AG04450 (cell line): Measurements from ENCODE around the gene POMT1. TPM values are rescaled to one million over a fixed set of nuclear protein-coding genes. Genes with fewer than 3 reads are reported as not detected.

Source experiments
- CTCF ChIA-PET: fragments of 300-600, 350-600 bp; formaldehyde crosslinking; extraction: SDS; loops from one replicate; lab custom pipeline; 2022; ENCODE audit warnings: antibody characterized with exemption, inconsistent platforms; lab: Charles Lee
- POLR2A ChIA-PET: fragments of 350-600 bp; formaldehyde crosslinking; extraction: SDS; loops from one replicate; lab custom pipeline; 2021; ENCODE audit warnings: antibody characterized with exemption, inconsistent platforms; lab: Yijun Ruan, JAX
- DNase-seq: peaks from one replicate; pipeline ENCODE4 v3.0.0-alpha.2; 2011; ENCODE audit warnings: low read depth, low spot score
- H3K27ac ChIP-seq: one replicate; pipeline ENCODE4 v1.5.1; 2012; ENCODE audit warnings: low read depth, low read length, control low read depth
- H3K27me3 ChIP-seq: one replicate; pipeline ENCODE4 v1.6.0; 2012; ENCODE audit warnings: low read length; ENCODE audit not compliant: control insufficient read depth, insufficient read depth
- H3K4me3 ChIP-seq: 2 replicates; pipeline ENCODE4 v1.5.1; 2011; ENCODE audit warnings: mild to moderate bottlenecking, low read depth, low read length, control low read depth
- H3K9me3 ChIP-seq: 2 replicates; pipeline ENCODE4 v1.5.1; 2012; ENCODE audit warnings: low read length; ENCODE audit not compliant: control insufficient read depth, insufficient read depth
- polyA plus RNA-seq: library from polyadenylated mRNA; depleted of rRNA; stranded (reverse); fragments of >200 nt; gene quantifications from 2 replicates; pipeline ENCODE4 v1.2.3, GENCODE V29; 2011
- TF ChIP-seq, protein P1 (sequence below): IDR thresholded peaks from 2 replicates; pipeline ENCODE4 v1.5.1; 2011; ENCODE audit warnings: low read depth, low read length, control low read depth, inconsistent platforms

Gene POMT1
- polyA plus RNA-seq, 1 experiment: 23.8 TPM

DNA sequence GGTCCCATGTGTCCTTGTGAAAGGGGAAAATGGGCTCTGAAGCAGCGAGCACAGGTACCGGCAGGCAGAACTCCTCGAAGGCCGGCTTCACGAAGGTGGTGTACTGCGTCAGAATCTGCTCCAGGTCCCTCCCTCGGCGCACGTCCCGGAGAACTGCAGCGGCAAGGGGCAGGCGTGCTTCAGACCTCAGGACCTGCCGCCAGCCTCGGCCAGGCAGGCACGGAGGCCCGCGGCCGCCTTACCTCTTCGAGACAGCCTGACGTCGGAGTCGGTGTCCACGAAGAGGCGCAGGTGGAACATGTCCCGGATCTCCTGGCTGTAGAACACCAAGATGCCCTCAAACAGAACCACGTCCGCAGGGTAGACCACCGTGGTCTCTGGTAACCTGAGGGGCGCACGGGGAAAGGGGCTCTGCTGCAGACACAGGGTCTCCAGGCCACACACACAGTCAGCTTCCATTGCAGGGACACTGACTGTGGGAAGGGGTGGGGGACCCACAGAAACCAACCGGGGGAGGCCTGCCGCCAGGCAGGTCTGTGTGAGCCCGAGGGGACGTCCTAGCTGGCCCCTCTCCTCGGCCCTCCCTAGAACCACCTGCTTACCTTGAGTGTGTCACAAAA lies 26.3 kb downstream of the POMT1 start:
- POLR2A ChIA-PET: no interaction called here
- Histone ChIP-seq H3K27ac (no peak overlapping the region), H3K9me3 (no peaks in the 10 kb centered on the region; the same call in 1 of the 2 replicates), H3K27me3 (no peaks in the 10 kb centered on the region), H3K4me3 (no peak overlapping the region)
- TF ChIP-seq, protein P1, sequence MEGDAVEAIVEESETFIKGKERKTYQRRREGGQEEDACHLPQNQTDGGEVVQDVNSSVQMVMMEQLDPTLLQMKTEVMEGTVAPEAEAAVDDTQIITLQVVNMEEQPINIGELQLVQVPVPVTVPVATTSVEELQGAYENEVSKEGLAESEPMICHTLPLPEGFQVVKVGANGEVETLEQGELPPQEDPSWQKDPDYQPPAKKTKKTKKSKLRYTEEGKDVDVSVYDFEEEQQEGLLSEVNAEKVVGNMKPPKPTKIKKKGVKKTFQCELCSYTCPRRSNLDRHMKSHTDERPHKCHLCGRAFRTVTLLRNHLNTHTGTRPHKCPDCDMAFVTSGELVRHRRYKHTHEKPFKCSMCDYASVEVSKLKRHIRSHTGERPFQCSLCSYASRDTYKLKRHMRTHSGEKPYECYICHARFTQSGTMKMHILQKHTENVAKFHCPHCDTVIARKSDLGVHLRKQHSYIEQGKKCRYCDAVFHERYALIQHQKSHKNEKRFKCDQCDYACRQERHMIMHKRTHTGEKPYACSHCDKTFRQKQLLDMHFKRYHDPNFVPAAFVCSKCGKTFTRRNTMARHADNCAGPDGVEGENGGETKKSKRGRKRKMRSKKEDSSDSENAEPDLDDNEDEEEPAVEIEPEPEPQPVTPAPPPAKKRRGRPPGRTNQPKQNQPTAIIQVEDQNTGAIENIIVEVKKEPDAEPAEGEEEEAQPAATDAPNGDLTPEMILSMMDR: no peak
- CTCF ChIA-PET: no interaction called here
- DNase-seq: no peak

DNA sequence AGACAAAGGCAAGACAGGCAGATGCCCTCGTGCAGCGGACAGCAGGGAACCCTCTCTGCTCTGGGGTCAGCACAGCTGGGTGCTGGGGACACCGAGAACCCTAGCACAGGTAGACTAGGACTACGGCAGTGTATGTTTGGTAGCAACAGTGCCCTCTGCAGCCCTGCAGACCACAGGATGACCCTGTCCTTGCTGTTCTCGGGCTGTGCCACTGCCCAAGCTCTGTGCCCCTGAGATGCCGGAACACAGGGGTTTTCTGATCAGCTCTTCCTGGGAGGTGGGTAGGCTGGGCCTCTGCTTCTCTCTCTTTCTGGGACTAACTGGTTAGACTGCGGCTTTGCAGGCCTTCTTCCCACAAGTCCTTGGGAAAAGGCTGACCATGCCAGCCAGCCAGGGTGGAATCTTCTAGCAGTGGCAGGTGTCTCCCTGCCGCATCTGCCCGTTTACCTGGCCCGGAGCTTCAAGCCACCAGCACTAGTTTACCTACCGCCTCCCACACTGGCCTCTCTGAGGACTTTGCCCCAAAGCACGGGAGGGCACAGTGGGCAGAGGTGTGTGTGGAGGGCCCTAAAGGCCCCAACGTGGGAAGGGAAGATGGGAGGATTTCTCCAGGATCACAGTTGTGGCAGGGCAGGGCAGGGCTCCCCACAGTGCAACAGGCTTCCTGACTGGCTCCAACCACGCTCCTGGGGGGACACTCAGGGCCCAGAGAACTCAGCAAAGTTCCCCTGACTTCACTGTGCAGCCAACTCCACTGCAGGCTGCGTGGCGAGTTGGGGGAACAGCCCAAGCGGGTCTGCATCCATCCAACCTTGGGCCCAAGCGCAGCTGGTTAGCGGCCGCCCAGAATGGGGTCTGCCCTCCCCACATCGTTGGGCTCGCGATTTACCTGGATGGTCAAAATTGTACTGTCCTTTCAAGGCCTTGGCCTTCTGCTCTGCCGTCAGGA lies 27.2 kb downstream of the POMT1 start:
- Histone ChIP-seq H3K9me3 (no peaks in the 10 kb centered on the region; the same call in 1 of the 2 replicates), H3K27ac (no peak overlapping the region), H3K4me3 (peak overlapping the region; percentile 75), H3K27me3 (no peaks in the 10 kb centered on the region)
- TF ChIP-seq, protein P1: no peak
- DNase-seq: no peak
- ChIA-PET CTCF (interaction anchor here (0.8 kb wide), 1 partner anchor 210 kb away, joined by 3 read pairs; the partner anchor contains the start of gene RAPGEF1), POLR2A (no interaction called here)

DNA sequence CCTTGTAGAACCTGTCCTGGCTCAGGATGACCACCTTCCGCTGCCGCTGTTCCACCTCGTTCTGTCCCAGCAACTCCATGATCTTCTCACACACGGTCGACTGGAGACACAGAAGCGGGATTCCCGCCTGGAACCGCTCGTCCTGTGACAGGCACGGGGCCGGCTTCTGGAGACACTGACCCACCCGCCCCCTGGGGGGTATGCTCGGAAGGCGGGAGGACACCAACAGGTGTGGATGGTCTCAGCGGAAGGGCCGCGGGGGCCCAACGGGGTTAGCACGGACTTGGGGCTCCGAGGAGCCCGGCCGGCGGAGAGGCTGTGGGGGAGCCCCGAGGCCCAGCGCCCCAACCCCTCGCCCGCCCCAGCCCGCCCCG lies 27.8 kb downstream of the POMT1 start:
- no peak overlapping the region for H3K27ac ChIP-seq
- H3K4me3 ChIP-seq: peak overlapping the region; percentile 75
- DNase-seq: no peak
- TF ChIP-seq, protein P1: peak; percentile 40
- H3K27me3 ChIP-seq: no peaks in the 10 kb centered on the region
- ChIA-PET POLR2A (no interaction called here), CTCF (no interaction called here)
- H3K9me3 ChIP-seq: no peaks in the 10 kb centered on the region; the same call in 1 of the 2 replicates

DNA sequence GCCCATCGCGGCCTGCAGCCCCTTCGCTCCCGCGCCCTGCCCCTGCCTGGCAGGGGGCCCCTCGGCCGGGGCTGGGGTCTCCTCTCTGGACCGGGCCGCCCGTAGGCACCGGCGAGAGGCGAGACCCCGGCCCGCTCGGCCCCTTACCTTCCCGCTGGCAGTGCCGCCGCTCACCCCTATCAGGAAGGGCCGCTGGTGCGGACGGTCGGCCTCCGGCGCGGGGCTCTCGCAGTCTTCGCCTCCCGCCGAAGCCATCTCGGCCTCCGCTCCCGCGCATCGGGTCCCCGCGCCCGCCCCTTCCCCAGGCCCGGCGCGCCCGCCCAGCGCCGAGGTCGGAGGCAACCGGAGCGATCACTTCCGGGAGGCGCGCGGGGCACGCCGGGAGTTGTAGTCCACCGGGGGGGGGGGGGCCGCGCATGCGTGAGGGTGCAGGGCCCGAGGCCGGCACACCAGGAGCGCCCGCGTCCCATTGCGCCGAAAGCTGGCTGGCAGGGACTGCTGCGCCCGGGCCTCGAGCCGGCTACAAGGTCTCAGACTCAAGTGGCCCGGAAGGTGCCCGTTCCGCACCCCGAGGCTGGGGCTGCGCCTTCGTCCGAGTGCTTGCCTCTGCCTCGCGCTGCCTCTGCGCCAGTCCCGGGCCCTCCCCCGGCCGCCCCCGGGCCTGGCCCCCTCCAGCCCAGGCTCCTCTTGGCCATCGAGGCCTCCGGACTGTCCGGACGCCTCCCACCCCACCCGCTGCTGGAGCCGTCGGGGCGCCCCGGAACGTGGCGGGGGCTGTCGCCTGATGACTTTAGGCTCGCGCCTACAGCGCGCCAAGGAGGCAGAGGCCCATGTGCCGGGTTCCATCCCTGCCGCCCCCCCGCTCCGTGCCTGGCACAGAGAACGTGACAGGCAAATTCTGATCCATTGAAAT lies 28.5 kb downstream of the POMT1 start, which contains the start of gene UCK1:
Gene UCK1, minus strand, starts transcription at position 344 of the 913 bp plus-strand sequence. Its CDS starts 89 bp downstream, at position 255.
- Histone ChIP-seq H3K27ac (no peak within 1 kb of the TSS), H3K9me3 (no peaks in the 10 kb centered on the region; the same call in 1 of the 2 replicates), H3K4me3 (peak within 1 kb of the TSS; percentile 75), H3K27me3 (no peaks in the 10 kb centered on the region)
- POLR2A ChIA-PET: no interaction called here
- TF ChIP-seq, protein P1: no peak
- CTCF ChIA-PET: interaction anchor here (0.5 kb wide), 1 partner anchor 123 kb away, joined by 3 read pairs; no protein-coding TSS in a partner anchor
- DNase-seq: peak; percentile 33
